ENCODE measurements around the gene ABHD17C. TPM values are rescaled to one million over a fixed set of nuclear protein-coding genes. Genes with fewer than 3 reads are reported as not detected.
"Not testable (repeated sequence)": the region's sequence is repeated elsewhere in the genome, so short reads cannot be mapped to it uniquely, and the experiment has no call there.

The ABHD17C gene
- total RNA-seq, 1 donor from 2014 or later = 11.2 TPM

DNA sequence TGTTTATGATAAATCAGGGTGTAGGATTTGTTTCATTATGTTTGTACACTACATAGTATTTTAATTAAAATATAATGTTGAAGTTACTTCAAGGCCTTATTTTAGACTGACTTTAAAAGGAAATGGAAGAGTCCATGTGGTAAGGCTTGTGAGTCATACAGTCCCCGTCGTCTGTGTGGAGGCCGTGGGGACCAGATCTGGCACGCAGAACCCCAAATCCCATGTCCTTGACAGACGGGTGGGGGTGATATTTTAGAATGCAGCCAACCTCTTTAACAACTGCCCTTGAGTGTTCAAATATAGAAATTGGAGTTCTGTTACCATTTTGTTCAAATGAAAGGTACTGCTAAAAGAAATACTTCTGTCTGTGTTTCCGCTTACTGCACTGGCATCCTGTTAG, 35.8 kb downstream of the ABHD17C start:
- DNase-seq (ENCODE audit: low spot score) = no peak

- no peak for DNase-seq (ENCODE audit: low spot score)
Observed at GRCh38 chr15:80732167-80732566, 37.1 kb downstream of the ABHD17C start.

- DNase-seq (ENCODE audit: low spot score) = no peak
Observed at GRCh38 chr15:80732818-80733217, 37.7 kb downstream of the ABHD17C start.

DNA sequence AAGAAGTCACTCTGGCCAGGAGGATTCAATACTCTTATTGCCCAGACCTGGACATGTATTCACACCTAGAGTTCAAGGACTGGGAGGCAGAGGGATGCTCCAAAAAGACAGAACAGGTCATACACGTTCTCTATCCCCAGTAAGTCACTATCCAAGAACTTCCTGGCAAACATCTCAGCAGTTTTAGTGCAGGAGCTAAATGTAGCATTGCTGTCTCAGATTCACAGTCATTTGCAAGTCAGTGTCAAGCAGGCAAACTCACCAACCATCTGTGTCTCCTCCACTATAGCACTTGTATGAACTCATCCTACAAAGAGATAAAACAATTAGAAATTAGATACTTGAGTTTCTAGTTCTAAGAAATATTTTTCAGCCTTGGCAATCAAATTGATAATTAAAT, 38.4 kb downstream of the ABHD17C start:
- DNase-seq (ENCODE audit: low spot score) = no peak

DNA sequence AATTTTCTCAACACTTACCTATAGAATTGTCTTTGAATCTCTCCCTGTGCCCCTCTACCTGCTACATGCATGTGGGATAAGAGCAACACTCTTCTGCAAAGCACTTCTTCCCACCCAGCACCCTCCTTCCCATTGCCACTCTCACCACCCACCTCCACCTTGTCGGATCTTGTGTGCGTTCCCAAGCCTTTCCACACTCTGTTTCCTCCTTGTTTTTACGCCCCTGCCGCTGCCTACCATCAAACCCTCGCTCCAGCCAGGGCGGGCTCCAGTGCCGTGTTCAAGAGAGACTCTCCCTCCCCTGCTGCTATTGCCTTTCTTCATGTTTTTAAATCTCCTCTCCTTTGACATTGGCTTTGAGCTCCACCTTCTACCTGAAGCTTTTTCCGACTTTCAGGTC, 40.2 kb downstream of the ABHD17C start:
- no peak for DNase-seq (ENCODE audit: low spot score)

GRCh38 chr15:80736560-80736959, 41.5 kb downstream of the ABHD17C start:
- no peak for DNase-seq (ENCODE audit: low spot score)

DNA sequence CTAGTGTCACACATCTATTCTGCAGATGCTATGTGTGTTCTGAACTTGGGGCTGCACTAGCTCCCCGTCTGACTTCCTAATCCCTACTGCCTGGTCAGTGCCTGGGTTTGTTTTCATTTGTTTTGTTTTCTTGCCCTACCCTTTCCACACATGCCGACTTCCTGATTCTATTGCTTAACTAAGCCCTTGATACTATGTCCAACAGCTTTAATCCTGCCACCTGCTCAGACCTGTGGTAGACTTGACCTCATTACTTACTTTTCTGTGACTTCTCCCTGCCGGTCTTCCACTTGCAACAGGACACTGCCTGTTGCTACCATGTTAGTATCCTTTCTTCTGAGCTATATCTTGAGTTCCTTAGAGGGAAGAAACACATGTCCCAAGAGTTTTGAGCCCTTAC, 44.8 kb downstream of the ABHD17C start:
- DNase-seq (ENCODE audit: low spot score) = no peak

GRCh38 chr15:80742081-80742480, 47.0 kb downstream of the ABHD17C start:
- DNase-seq (ENCODE audit: low spot score) = no peak

- DNase-seq (ENCODE audit: low spot score) = no peak
Observed at GRCh38 chr15:80743189-80743833, 48.2 kb downstream of the ABHD17C start.

DNA sequence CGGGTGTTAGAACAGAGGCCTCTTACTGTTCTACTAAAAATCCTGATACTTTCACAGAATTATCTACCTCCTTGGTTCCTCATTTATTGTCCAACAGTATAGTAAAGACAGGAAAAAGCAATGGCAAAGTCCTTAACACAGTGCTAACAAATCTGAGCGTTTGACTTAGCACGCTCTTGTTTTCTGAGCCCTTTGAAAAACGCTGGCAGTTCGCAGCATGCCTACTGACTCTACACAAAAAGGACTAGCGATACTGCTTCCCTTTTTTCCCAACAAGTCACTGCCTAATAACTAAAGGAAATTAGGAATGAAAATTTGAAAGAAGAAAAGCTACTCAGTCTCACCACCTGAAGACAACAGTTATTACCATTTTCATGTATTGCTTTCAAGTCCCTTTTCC, 49.3 kb downstream of the ABHD17C start:
- DNase-seq (ENCODE audit: low spot score) = no peak

- DNase-seq (ENCODE audit: low spot score) = no peak
Observed at GRCh38 chr15:80744826-80745225, 49.7 kb downstream of the ABHD17C start.

DNA sequence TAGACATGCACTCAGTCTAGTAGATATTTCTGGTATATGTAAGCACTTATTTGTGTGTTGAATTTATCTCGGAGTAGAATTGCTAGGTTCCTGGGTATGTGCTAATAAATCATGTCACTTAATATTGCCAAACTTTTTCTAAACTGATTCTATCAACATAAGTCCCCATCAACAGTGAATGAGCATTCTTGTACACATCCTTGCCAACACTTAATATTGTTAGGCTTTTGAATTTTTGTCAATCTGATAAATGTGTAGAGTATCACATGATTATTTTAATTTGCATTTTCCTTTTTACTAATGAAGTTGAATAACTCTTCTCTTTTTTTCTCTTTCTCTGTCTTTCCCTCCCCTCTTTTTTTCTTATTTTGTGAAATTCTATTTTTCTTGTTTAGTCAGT, 50.8 kb downstream of the ABHD17C start:
- DNase-seq (ENCODE audit: low spot score) = no peak

GRCh38 chr15:80747317-80748053, 52.4 kb downstream of the ABHD17C start:
- no peak for DNase-seq (ENCODE audit: low spot score)

DNA sequence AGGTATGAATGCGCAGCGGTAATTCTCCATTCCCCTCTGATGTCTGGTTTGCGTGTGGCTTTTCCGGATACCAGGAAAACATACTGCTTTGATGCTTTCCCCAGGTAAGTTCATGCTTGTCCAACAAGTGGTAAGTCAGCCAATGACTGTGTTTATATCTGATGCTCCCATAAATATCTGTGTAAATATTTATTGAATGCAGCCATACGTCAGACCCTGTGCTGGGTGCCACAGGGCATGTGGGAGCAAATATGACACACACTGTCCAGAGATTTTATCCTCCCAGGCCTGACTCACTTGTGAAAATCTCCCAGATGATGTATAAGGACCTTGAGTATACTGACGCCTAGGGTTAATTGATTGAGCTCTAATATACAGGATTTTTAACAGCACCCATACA, 54.5 kb downstream of the ABHD17C start:
- DNase-seq (ENCODE audit: low spot score) = no peak

- DNase-seq (ENCODE audit: low spot score) = no peak
Observed at GRCh38 chr15:80750575-80750974, 55.5 kb downstream of the ABHD17C start.

GRCh38 chr15:80752204-80752603, 57.1 kb downstream of the ABHD17C start:
- DNase-seq (ENCODE audit: low spot score) = no peak

DNA sequence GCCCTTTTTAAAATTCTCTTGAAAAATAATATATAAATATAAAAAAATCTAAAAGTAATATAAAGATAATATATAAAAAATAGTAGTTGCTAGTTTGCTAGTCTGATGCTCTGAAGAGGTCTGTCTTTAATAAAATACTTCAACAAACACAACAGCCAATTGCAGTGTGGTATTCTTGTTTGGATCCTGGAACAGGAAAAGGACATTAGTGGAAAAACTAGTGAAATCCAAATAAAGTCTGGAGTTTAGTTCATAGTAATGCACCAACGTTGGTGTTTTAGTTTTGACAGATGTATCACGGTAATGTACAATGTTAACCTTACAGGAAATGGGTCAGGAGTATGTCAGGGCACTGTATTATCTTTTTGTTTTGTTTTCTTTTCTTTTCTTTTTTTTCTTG, 58.1 kb downstream of the ABHD17C start:
- no peak for DNase-seq (ENCODE audit: low spot score)

DNA sequence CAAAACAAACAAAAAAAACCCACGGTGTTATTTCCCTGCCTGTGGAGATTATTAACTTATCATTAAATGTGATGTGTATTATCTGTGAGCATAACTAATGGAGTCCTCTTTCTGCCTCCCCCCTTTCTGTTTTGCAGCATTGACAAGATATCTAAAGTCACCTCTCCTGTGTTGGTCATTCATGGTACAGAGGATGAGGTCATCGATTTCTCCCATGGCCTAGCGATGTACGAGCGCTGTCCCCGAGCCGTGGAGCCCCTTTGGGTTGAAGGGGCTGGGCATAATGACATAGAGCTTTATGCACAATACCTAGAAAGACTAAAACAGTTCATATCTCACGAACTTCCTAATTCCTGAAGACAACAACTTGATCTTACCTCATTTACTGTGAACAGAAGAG, 58.9 kb downstream of the ABHD17C start:
- DNase-seq (ENCODE audit: low spot score) = no peak

GRCh38 chr15:80755885-80756284, 60.8 kb downstream of the ABHD17C start:
- no peak for DNase-seq (ENCODE audit: low spot score)

- DNase-seq (ENCODE audit: low spot score) = no peak
Observed at GRCh38 chr15:80758130-80758745, 63.1 kb downstream of the ABHD17C start.

DNA sequence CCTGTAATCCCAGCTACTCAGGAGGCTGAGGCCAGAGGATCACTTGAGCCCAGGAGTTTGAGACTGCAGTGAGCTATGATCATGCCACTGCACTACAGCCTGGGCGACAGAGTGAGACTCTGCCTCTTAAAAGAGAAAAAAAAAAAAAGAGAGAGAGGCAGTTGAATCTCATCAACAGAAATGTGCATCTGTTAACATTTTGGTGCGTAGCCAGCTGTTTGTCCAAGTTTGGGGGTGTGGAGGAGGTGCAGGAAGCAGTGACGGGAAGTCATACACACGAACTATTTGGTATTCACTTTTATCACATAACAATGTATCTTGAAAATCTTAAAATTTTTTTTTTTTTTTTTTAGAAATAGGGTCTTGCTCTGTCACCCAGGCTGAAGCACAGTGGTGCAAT, 65.8 kb downstream of the ABHD17C start:
- no peak for DNase-seq (ENCODE audit: low spot score)

DNA sequence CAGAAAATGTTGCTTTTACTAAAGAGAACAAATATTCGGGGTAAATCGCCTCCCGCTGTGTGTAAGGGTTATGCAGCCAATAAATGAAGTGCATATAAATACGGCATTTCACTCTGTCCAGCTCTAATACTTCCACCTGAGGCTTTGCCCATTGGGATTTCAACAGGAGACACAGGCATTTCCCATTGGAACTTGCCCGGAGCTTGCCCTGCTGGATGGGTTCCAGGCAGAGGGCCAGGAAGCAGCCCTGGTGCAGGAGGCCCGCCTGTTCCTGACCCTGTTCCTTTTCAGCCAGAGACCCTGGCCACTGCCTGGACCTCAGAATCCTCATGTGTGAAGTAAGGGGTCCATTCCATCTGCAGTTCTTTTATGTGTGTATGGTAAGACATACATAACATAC, 66.6 kb downstream of the ABHD17C start:
- DNase-seq (ENCODE audit: low spot score) = no peak

GRCh38 chr15:80763235-80763634, 68.1 kb downstream of the ABHD17C start:
- DNase-seq (ENCODE audit: low spot score) = not testable (repeated sequence)

Data from mucosa of gallbladder (tissue), 1 donor.